H1 (cell line): Measurements from ENCODE around the gene FBXO38. TPM values are rescaled to one million over a fixed set of nuclear protein-coding genes. Genes with fewer than 3 reads are reported as not detected.

Experiments
- CTCF ChIA-PET: fragments of 300-600 bp; sonication (Branson Sonifier 250); formaldehyde crosslinking; loops from one replicate; lab custom pipeline; 2021; ENCODE audit not compliant: partially characterized antibody; lab: Charles Lee
- POLR2A ChIA-PET: fragments of 300-600 bp; sonication (Branson Sonifier 250); formaldehyde crosslinking; loops from one replicate; lab custom pipeline; 2021; ENCODE audit warnings: inconsistent platforms; ENCODE audit not compliant: partially characterized antibody; lab: Charles Lee
- DNase-seq, 2 experiments: peaks; one replicate each; pipeline versions ENCODE4 v3.0.0 to v3.0.0-alpha.2; 2010 to 2022; ENCODE audit warnings: low spot score in 2 of 2, low read depth in 1 of 2, mixed read lengths in 1 of 2
- FAIRE-seq: peaks from 2 replicates; lab custom pipeline; 2011; peaks lifted over from hg19 to GRCh38; lab: Jason Lieb, UNC
- H2AFZ ChIP-seq: 2 replicates; pipeline ENCODE4 v1.8.1; 2012; ENCODE audit warnings: low read length, inconsistent platforms
- H2AK5ac ChIP-seq: 2 replicates; pipeline ENCODE4 v1.6.1; 2013; ENCODE audit warnings: low read depth, low read length
- H2BK120ac ChIP-seq: replicated peaks from 2 replicates; pipeline ENCODE3; 2013; ENCODE audit warnings: low read depth, low read length, inconsistent platforms
- H2BK12ac ChIP-seq: 2 replicates; pipeline ENCODE4 v1.6.1; 2013; ENCODE audit warnings: low read depth, low read length
- H2BK15ac ChIP-seq: 2 replicates; pipeline ENCODE4 v1.6.1; 2013; ENCODE audit warnings: low read length
- H2BK20ac ChIP-seq: 2 replicates; pipeline ENCODE4 v1.6.1; 2013; ENCODE audit warnings: low read length
- H2BK5ac ChIP-seq: 2 replicates; pipeline ENCODE4 v1.6.1; 2013; ENCODE audit warnings: low read depth, low read length
- H3K14ac ChIP-seq: 2 replicates; pipeline ENCODE4 v1.6.1; 2013; ENCODE audit warnings: inconsistent platforms; ENCODE audit not compliant: insufficient read length
- H3K18ac ChIP-seq: 2 replicates; pipeline ENCODE4 v1.6.1; 2013; ENCODE audit warnings: low read length; ENCODE audit errors: extremely low read depth
- H3K23ac ChIP-seq: 2 replicates; pipeline ENCODE4 v1.6.1; 2013; ENCODE audit warnings: inconsistent platforms; ENCODE audit not compliant: insufficient read length
- H3K23me2 ChIP-seq: 2 replicates; pipeline ENCODE4 v1.6.1; 2013; ENCODE audit warnings: low read depth, low read length
- H3K27ac ChIP-seq: 2 replicates; pipeline ENCODE4 v1.6.1; 2011; ENCODE audit warnings: low read depth, low read length, inconsistent platforms
- H3K27me3 ChIP-seq, 4 experiments: replicated peaks in 1 of 4; 1 replicate in 1 of 4; 2 replicates in 3 of 4; pipeline versions ENCODE4 v1.6.1 to v1.8.1; 2011 to 2013; ENCODE audit warnings: low read length in 3 of 4, mild to moderate bottlenecking in 3 of 4, inconsistent platforms in 2 of 4, mixed read lengths in 2 of 4, moderate library complexity in 1 of 4; ENCODE audit not compliant: control insufficient read depth in 3 of 4, insufficient read depth in 3 of 4; ENCODE audit errors: extremely low read depth in 1 of 4
- H3K36me3 ChIP-seq, 4 experiments: 2 replicates each; pipeline versions ENCODE4 v1.6.1 to v1.8.1; 2011 to 2013; ENCODE audit warnings: mild to moderate bottlenecking in 4 of 4, low read length in 3 of 4, moderate library complexity in 2 of 4, control low read depth in 1 of 4, inconsistent platforms in 1 of 4; ENCODE audit not compliant: insufficient read depth in 4 of 4, control insufficient read depth in 2 of 4
- H3K4ac ChIP-seq: replicated peaks from 2 replicates; pipeline ENCODE3; 2013; ENCODE audit warnings: low read length, low read depth, mixed read lengths, inconsistent platforms; ENCODE audit not compliant: insufficient read length
- H3K4me1 ChIP-seq, 4 experiments: replicated peaks in 1 of 4; 1 replicate in 1 of 4; 2 replicates in 3 of 4; pipeline versions ENCODE4 v1.6.1 to v1.8.1; 2011 to 2013; ENCODE audit warnings: low read length in 3 of 4, inconsistent platforms in 2 of 4, mixed read lengths in 1 of 4; ENCODE audit not compliant: insufficient read depth in 4 of 4, control insufficient read depth in 3 of 4
- H3K4me2 ChIP-seq, 2 experiments: 2 replicates each; pipeline versions ENCODE4 v1.6.1 to v1.8.1; 2011 to 2013; ENCODE audit warnings: low read depth in 2 of 2, low read length in 2 of 2, control low read depth in 1 of 2, inconsistent platforms in 1 of 2, mild to moderate bottlenecking in 1 of 2; ENCODE audit not compliant: insufficient read depth in 1 of 2
- H3K4me3 ChIP-seq, 4 experiments: fragments of 200-600, 300-600 bp in 1 of 4; sonication (generic), shearing (Covaris generic), sonication (Bioruptor Twin) in 1 of 4; 2 replicates each; pipeline versions ENCODE4 v1.5.1 to v1.8.1; 2011 to 2016; ENCODE audit warnings: low read length in 4 of 4, low read depth in 3 of 4, control low read depth in 2 of 4, inconsistent platforms in 2 of 4, mild to moderate bottlenecking in 2 of 4, mixed read lengths in 1 of 4, moderate library complexity in 1 of 4; ENCODE audit not compliant: insufficient read depth in 2 of 4; ENCODE audit errors: extremely low read depth in 1 of 4
- H3K56ac ChIP-seq: replicated peaks from 2 replicates; pipeline ENCODE3; 2013; ENCODE audit warnings: low read depth, mild to moderate bottlenecking, mixed read lengths, low read length, inconsistent platforms; ENCODE audit not compliant: insufficient read length
- H3K79me1 ChIP-seq: 2 replicates; pipeline ENCODE4 v1.6.1; 2013; ENCODE audit warnings: low read depth, low read length, control low read depth
- H3K79me2 ChIP-seq, 2 experiments: 2 replicates each; pipeline versions ENCODE4 v1.6.1 to v1.8.1; 2012 to 2013; ENCODE audit warnings: low read length in 2 of 2, mild to moderate bottlenecking in 2 of 2, inconsistent platforms in 1 of 2; ENCODE audit not compliant: insufficient read depth in 2 of 2, control insufficient read depth in 1 of 2
- H3K9ac ChIP-seq, 4 experiments: replicated peaks in 1 of 4; 1 replicate in 1 of 4; 2 replicates in 3 of 4; pipeline versions ENCODE4 v1.6.1 to v1.8.1; 2011 to 2013; ENCODE audit warnings: low read depth in 3 of 4, low read length in 3 of 4, control low read depth in 2 of 4, mild to moderate bottlenecking in 2 of 4, moderate library complexity in 2 of 4, inconsistent platforms in 1 of 4; ENCODE audit errors: extremely low read depth in 1 of 4
- H3K9me3 ChIP-seq, 2 experiments: 2 replicates each; pipeline versions ENCODE4 v1.6.1 to v1.8.1; 2012 to 2013; ENCODE audit warnings: mild to moderate bottlenecking in 2 of 2, moderate library complexity in 2 of 2, control low read depth in 1 of 2, inconsistent platforms in 1 of 2, low read depth in 1 of 2, low read length in 1 of 2, mixed read lengths in 1 of 2; ENCODE audit not compliant: insufficient read depth in 2 of 2
- H4K20me1 ChIP-seq, 2 experiments: replicated peaks in 1 of 2; 2 replicates each; pipeline versions ENCODE3 to v1.8.1; 2011 to 2013; ENCODE audit warnings: inconsistent platforms in 2 of 2, low read length in 2 of 2, mild to moderate bottlenecking in 1 of 2; ENCODE audit not compliant: insufficient read depth in 2 of 2, control insufficient read depth in 1 of 2
- H4K5ac ChIP-seq: 2 replicates; pipeline ENCODE4 v1.6.1; 2013; ENCODE audit warnings: low read length, low read depth, mixed read lengths, inconsistent platforms; ENCODE audit not compliant: insufficient read length
- H4K8ac ChIP-seq: 2 replicates; pipeline ENCODE4 v1.8.0; 2013; ENCODE audit warnings: mild to moderate bottlenecking, moderate library complexity, low read length, inconsistent platforms; ENCODE audit not compliant: insufficient read depth; ENCODE audit errors: extremely low read depth
- H4K91ac ChIP-seq: replicated peaks from 2 replicates; pipeline ENCODE3; 2013; ENCODE audit warnings: low read length, mixed read lengths, inconsistent platforms; ENCODE audit not compliant: insufficient read length
- BRCA1 ChIP-seq: IDR thresholded peaks from 2 replicates; pipeline ENCODE4 v1.6.1; 2012; ENCODE audit warnings: low read depth, low read length, improper control_type of control experiment
- CHD1 ChIP-seq: IDR thresholded peaks from 2 replicates; pipeline ENCODE4 v1.6.1; 2012; ENCODE audit warnings: low read depth, low read length, improper control_type of control experiment
- FOSL1 ChIP-seq: IDR thresholded peaks from 2 replicates; pipeline ENCODE4 v1.6.1; 2011; ENCODE audit warnings: mild to moderate bottlenecking, low read depth, low read length, moderate library complexity; ENCODE audit not compliant: insufficient read depth
- KDM4A ChIP-seq: IDR thresholded peaks from one replicate; pipeline ENCODE4 v1.7.1; 2012; ENCODE audit warnings: low read depth, mild to moderate bottlenecking, moderate library complexity, low read length, inconsistent platforms; ENCODE audit not compliant: severe bottlenecking
- KDM5A ChIP-seq: fragments of 200-600 bp; IDR thresholded peaks from 2 replicates; pipeline ENCODE4 v1.7.1; 2012; ENCODE audit warnings: mild to moderate bottlenecking, low read length, inconsistent platforms, mixed read lengths
- MAFK ChIP-seq: IDR thresholded peaks from 2 replicates; pipeline ENCODE4 v1.6.1; 2012; ENCODE audit warnings: low read depth, mild to moderate bottlenecking, improper control_type of control experiment, low read length
- NANOG ChIP-seq: IDR thresholded peaks from 2 replicates; pipeline ENCODE4 v1.6.1; 2011; ENCODE audit warnings: low read length, low read depth, mild to moderate bottlenecking, inconsistent platforms; ENCODE audit not compliant: insufficient read depth, poor library complexity, severe bottlenecking
- NRF1 ChIP-seq: IDR thresholded peaks from 2 replicates; pipeline ENCODE4 v1.6.1; 2011; ENCODE audit warnings: mild to moderate bottlenecking, low read depth, low read length, improper control_type of control experiment
- POLR2AphosphoS5 ChIP-seq: IDR thresholded peaks from 2 replicates; pipeline ENCODE4 v1.6.1; 2011; ENCODE audit warnings: low read depth, low read length
- POU5F1 ChIP-seq: IDR thresholded peaks from 2 replicates; pipeline ENCODE4 v1.6.1; 2011; ENCODE audit warnings: low read depth, mild to moderate bottlenecking, low read length, moderate library complexity
- RBBP5 ChIP-seq: IDR thresholded peaks from 2 replicates; pipeline ENCODE4 v1.7.1; 2012; ENCODE audit warnings: low read depth, mild to moderate bottlenecking, inconsistent platforms, low read length, moderate library complexity, borderline replicate concordance
- SP2 ChIP-seq: IDR thresholded peaks from 2 replicates; pipeline ENCODE4 v1.6.1; 2012; ENCODE audit warnings: mild to moderate bottlenecking, low read length, inconsistent platforms
- SP4 ChIP-seq: IDR thresholded peaks from 2 replicates; pipeline ENCODE4 v1.6.1; 2012; ENCODE audit warnings: low read length, inconsistent platforms
- SUZ12 ChIP-seq: fragments of 200-600 bp; sonication (generic); IDR thresholded peaks from 2 replicates; pipeline ENCODE4 v1.6.1; 2012; ENCODE audit warnings: mild to moderate bottlenecking, inconsistent platforms, low read length, moderate library complexity, mixed read lengths
- USF2 ChIP-seq: IDR thresholded peaks from 2 replicates; pipeline ENCODE4 v1.6.1; 2011; ENCODE audit warnings: low read length, improper control_type of control experiment
- WGBS, 2 experiments: shearing (Covaris generic) in 1 of 2; methylation state at CpG; one replicate each; pipeline versions ENCODE4 v1.1.6 to v1.1.7; 2013 to 2015; ENCODE audit warnings: low lambda C conversion rate in 2 of 2, mixed read lengths in 2 of 2, inconsistent platforms in 1 of 2, low coverage in 1 of 2, missing lambda C conversion rate in 1 of 2; ENCODE audit not compliant: insufficient replicate concordance in 2 of 2, insufficient coverage in 1 of 2, insufficient read length in 1 of 2; ENCODE audit errors: extremely low coverage in 1 of 2, missing lambda C conversion rate in 1 of 2; 5-methylcytosine and 5-hydroxymethylcytosine counted together
- polyA plus RNA-seq, 7 experiments: library from polyadenylated mRNA; depleted of rRNA in 3 of 7; stranded (reverse) in 5 of 7; unstranded in 2 of 7; fragments of >200 nt in 5 of 7; fragments of 200-250 nt in 2 of 7; gene quantifications; 1 replicate in 5 of 7; 2 replicates in 1 of 7; 4 replicates in 1 of 7; pipeline versions ENCODE4 v1.2.1 to v1.2.3, GENCODE V29; 2011 to 2013; ENCODE audit warnings: missing spikeins in 2 of 7, mixed read lengths in 2 of 7
- total RNA-seq: library from RNA; stranded (reverse); fragmentation: NEBNext Ultra II Directional; extraction: Animal tissue kit (Norgen Biotek cat#: 25700); gene quantifications from 2 replicates; pipeline ENCODE4 v1.2.1, GENCODE V29; 2021

The FBXO38 gene
- total and polyA plus RNA-seq, 2 of the 8 experiments (the other 6 are each of a cell fraction or from before 2014, with no cell fraction given), result 9.1 to 34.3 TPM

- Histone ChIP-seq H4K5ac (no peak overlapping the region), H4K91ac (no peak overlapping the region), H3K9ac (no peak overlapping the region), H2AK5ac (no peak overlapping the region), H3K79me2 (no peaks in the 10 kb centered on the region), H2BK20ac (no peak overlapping the region), H2BK5ac (no peak overlapping the region), H3K4me3 (no peak overlapping the region), H3K18ac (no peak overlapping the region), H4K20me1 (no peaks in the 10 kb centered on the region), H3K27ac (no peak overlapping the region), H2BK12ac (no peak overlapping the region), H2BK15ac (no peak overlapping the region), H3K23me2 (no peaks in the 10 kb centered on the region), H4K8ac (no peak overlapping the region), H3K56ac (no peak overlapping the region), H3K27me3 (no peaks in the 10 kb centered on the region), H3K4me2 (no peak overlapping the region), H3K23ac (no peak overlapping the region), H3K4me1 (no peaks in the 10 kb centered on the region), H3K14ac (no peak overlapping the region), H3K9me3 (no peaks in the 10 kb centered on the region), H2BK120ac (no peak overlapping the region), H3K36me3 (peaks cover 13 to 81% (median 54%) of the 10 kb centered on the region in 4 experiments; a peak in 7 of 8 replicates), H3K79me1 (no peaks in the 10 kb centered on the region), H2AFZ (no peak overlapping the region), H3K4ac (no peak overlapping the region)
- ChIA-PET POLR2A (interaction anchor here (0.9 kb wide), 1 partner anchor 16 kb away, joined by 3 read pairs; no protein-coding TSS in a partner anchor), CTCF (no interaction called here)
- 93% methylated on average over 4 of the region's 4 CpGs; no CpG with 5 or more reads in 1 of the 2 experiments for WGBS, 2 experiments
- TF ChIP-seq POU5F1, result no peak
- no peak for TF ChIP-seq MAFK
- TF ChIP-seq SP2, result no peak
- TF ChIP-seq BRCA1, result no peak
- TF ChIP-seq CHD1, result no peak
- no peak for TF ChIP-seq POLR2AphosphoS5
- TF ChIP-seq SP4, result no peak
- no peak for TF ChIP-seq NANOG
- no peak for TF ChIP-seq KDM5A
- no peak for TF ChIP-seq NRF1
- no peak for TF ChIP-seq RBBP5
- no peak for TF ChIP-seq KDM4A
- no peak for TF ChIP-seq FOSL1
- TF ChIP-seq SUZ12, result no peak
- no peak for TF ChIP-seq USF2
- FAIRE-seq (no peak), DNase-seq (no peak)
These were observed 31.1 kb downstream of the FBXO38 start for GRCh38 chr5:148414833-148415232.
